Measurements from ENCODE around the gene RARB.

Gene RARB

GRCh38 chr3:25552251-25552650 lies 124.2 kb downstream of the RARB start:
- DNase-seq (ENCODE audit: low read depth in 2 of 2), result no peak

DNA sequence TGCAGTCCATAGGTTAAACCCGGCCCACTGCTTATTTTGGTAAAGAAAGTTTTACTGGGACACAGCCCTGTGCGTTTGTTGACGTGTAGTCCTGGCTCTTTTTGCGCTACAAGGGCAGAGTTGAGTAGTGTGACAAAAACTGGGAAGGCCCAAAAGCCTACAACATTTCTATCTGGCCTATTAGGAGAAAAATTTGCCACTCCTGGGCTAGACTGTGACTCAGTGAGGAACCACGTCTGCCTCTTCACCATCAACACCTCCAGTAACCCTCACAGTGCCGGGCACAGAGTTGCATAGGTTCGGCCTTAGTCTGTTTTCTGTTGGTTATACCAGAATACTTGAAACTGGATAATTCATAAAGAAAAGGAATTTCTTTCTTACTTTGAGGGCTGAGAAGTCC lies 126.3 kb downstream of the RARB start:
- no peak for DNase-seq (ENCODE audit: low read depth in 2 of 2)

DNA sequence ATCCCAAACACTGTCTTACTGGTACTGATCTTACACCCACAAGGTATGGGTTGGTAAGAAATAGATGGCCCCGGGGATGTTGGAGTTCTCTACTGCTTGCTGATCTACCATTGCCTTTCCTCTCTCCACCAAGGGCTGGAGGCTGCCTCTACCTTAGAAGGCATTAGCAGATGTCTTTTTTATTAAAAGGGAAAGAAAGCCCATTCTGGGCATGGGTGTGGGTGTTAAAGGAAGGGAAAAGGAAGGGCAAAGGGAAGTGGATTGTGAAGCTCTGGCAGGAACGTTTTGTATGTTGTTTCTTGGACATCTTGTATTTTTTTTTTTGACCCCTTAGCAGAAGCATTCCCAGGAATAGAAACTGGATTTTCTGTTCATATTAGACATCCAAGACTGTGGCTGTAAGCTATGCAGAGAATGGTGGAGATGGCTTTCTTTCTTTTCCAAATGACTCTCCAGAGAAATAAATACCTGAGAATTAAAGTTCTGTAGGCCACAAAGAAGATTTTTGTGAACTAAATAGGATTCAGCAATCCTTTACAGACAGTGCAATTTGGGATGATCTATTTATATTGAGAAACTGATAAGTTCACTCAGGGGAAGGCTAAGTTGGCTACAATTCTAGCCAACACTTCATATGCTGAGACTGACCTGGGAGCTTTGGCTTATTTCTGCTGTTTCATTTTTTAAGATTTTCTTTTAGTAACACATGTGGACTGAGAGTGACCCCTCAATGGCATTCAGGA lies 127.8 kb downstream of the RARB start:
- no peak for DNase-seq (ENCODE audit: low read depth in 2 of 2)

- DNase-seq (ENCODE audit: low read depth in 2 of 2), result no peak
These were observed 128.4 kb downstream of the RARB start for GRCh38 chr3:25556447-25556846.

- no peak for DNase-seq (ENCODE audit: low read depth in 2 of 2)
These were observed 129.6 kb downstream of the RARB start for GRCh38 chr3:25557694-25558093.

DNA sequence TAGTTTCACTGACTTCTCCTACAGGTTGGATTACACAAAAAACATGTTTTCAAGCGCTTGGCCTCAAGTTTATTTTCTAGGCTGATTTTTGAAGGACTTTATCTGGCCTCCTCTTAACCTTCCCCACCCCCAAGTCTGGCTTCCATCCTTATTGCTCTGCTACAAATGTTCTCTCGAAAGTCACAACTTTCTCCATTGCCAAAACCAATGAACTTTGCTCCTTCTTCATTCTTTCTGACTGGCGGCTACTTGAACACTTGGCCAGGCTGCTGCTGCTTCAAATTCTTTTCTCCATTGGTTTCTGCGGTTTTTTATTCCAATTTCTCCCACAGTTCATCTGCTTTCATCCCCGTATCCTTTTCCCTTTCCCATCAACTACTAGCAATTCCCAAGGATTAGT lies 130.1 kb downstream of the RARB start:
- DNase-seq (ENCODE audit: low read depth in 2 of 2), result no peak

DNA sequence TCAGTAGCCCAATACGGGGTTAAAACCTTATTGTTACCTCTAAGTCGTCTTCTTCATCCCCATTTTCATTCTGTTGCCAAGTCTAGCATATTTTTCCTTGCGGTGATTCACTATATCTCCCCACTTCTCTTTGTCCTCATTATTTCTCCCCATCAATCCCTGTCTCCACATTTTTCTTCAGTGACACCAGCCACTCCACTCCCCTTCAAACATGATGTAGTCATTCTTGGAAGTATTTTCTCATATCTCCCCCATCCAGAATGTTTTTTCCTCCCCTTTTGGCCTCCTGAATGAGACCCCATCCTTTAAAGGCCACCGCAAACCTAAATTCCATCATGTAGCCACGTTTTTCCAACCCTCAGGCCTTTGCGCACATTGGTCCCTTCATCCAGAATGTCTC lies 130.7 kb downstream of the RARB start:
- no peak for DNase-seq (ENCODE audit: low read depth in 2 of 2)

DNA sequence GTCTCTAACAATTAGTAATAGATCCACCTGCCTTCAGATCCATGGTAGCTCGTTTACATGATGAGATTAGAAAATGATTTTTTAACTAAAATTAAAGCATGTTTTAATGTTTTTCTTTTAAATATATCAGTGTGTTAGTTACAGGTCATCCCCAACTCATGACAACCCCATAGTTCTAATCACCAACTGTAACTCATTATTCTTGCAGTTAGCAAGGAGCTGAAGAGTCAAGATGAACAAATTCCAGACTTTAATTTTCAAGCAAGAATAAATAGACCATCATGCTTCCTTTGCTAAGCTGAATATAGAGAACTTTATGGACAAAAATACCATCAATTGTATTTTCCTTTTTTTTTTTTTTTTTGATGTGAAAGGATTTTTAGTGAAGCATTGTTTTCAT lies 135.5 kb downstream of the RARB start:
- DNase-seq (ENCODE audit: low read depth in 2 of 2), result no peak

GRCh38 chr3:25564075-25564474 lies 136.0 kb downstream of the RARB start:
- DNase-seq (ENCODE audit: low read depth in 2 of 2), result no peak

GRCh38 chr3:25565807-25566206 lies 137.7 kb downstream of the RARB start:
- no peak for DNase-seq (ENCODE audit: low read depth in 2 of 2)

- DNase-seq (ENCODE audit: low read depth in 2 of 2), result no peak
These were observed 138.4 kb downstream of the RARB start for GRCh38 chr3:25566358-25566920.

DNA sequence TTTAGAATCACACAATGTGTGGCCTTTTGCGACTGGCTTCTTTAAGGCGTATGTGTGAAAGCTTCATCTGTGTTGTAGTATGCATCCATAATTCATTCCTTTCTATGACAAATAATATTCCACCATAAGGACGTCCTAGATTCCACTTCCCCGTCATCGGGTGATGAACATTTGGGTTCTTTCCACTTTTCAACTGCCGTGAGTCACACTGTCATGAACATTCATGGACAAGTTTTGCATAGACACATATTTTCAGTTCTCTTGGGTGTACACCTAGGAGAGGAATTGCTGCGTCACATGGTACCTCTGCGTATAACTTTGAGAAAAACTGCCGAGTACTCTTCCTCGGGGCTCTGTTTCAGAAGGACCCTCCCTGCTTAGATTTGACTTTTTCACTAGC lies 139.3 kb downstream of the RARB start:
- no peak for DNase-seq (ENCODE audit: low read depth in 2 of 2)

- no peak for DNase-seq (ENCODE audit: low read depth in 2 of 2)
These were observed 139.9 kb downstream of the RARB start for GRCh38 chr3:25567806-25568524.

DNA sequence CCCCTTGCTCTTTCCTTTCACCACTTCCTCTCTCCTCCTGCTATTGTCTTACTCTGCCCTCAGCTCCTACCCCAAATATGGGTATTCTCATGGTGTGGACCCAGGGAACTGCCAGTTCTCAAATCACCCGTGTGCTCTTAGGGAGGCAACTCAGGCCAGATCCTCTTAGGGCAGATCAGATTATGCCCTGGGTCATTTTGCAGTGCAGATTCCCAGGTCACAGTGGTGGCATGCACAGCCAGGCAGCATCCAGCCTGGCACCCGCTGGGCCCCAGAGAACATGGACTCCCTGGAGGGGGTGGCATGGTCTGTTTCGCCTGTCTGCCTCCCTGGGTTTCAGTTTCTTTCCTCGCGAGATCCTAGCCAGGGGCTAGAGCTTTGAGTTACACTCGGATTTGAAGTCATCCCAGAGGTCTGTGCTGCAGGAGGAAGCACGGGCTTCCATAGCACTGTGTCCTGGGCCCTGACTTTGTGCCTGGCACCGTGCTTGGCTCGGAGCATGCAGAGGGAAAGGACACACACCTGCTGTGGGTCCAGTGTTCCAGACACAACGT lies 140.5 kb downstream of the RARB start:
- no peak for DNase-seq (ENCODE audit: low read depth in 2 of 2)

- no peak for DNase-seq (ENCODE audit: low read depth in 2 of 2)
These were observed 143.2 kb downstream of the RARB start for GRCh38 chr3:25571285-25571684.

DNA sequence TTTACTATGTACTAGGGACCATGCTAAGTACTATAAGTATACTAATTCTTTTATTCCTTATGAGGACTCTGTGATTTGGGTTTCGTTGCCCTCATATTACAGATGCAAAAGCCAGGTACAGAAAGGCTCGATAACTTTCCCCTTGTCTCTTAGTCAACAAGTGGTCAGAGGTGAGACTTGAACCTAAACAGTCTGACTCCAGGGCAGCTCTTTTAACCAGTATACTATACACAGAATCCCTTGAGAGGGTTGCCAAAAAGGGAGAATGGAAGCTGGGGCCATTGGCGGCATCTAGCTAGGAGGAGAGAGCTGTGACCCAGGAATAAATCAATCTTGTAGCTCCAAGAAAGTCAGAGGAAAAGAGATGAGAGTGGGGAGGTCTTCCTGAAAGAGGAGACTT lies 144.3 kb downstream of the RARB start:
- DNase-seq (ENCODE audit: low read depth in 2 of 2), result no peak

DNA sequence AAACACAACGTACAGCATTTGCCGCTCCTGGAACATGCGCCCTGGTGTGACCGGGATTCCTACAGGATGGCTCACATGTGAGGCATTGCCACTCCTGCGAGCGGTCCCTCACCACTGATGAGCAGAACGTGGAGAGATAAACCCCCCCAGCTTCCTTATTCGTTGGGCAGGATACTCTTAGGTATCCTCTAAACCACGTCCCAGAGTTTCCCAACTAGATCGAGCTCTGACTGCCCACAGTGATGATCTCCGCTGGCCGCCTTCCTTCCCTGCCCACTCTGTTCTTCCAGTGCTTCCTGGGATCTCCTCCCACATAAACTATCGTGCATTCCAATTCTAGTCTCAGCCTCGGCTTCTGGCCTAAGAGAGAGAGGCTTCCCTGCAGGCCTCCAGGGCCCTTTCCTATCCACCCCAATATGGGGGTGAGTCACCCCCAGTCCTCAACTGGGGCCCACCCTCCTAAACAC lies 144.9 kb downstream of the RARB start:
- DNase-seq (ENCODE audit: low read depth in 2 of 2), result no peak

- DNase-seq (ENCODE audit: low read depth in 2 of 2), result no peak
These were observed 145.5 kb downstream of the RARB start for GRCh38 chr3:25573386-25574171.

- no peak for DNase-seq (ENCODE audit: low read depth in 2 of 2)
These were observed 146.2 kb downstream of the RARB start for GRCh38 chr3:25574172-25574765.

DNA sequence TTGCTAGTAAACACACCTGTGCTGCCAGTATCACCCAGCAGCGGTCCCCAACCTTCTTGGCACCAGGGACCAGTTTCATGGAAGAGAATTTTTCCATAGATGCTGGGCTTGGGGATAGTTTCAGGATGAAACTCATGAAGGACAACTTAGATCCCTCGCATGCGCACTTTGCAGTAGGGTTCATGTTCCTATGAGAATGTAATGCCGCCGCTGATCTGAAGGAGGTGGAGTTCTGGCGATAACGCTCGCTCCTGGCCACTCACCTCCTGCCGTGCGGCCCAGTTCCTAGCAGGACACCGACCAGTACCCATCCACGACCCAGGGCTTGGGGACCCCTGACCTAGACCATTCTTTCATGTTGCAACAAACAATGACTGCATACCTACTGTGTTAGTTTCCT lies 146.9 kb downstream of the RARB start:
- DNase-seq (ENCODE audit: low read depth in 2 of 2), result no peak

GRCh38 chr3:25576146-25576545 lies 148.1 kb downstream of the RARB start:
- DNase-seq (ENCODE audit: low read depth in 2 of 2), result no peak
